IMR-90 (cell line): ENCODE data around the gene PRODH2.

Experiments
- CTCF ChIP-seq: conservative IDR thresholded peaks from 2 replicates; pipeline ENCODE4 v1.5.1; 2012; ENCODE audit warnings: mild to moderate bottlenecking, low read depth, low read length, improper control_type of control experiment
- ELK1 ChIP-seq: fragments of 150-350 bp; IDR thresholded peaks from 2 replicates; pipeline ENCODE4 v1.6.1; 2016; ENCODE audit warnings: low read depth, mild to moderate bottlenecking, low read length, moderate library complexity, borderline replicate concordance
- MAZ ChIP-seq: IDR thresholded peaks from 2 replicates; pipeline ENCODE4 v1.6.1; 2012; ENCODE audit warnings: low read depth, mild to moderate bottlenecking, low read length, improper control_type of control experiment, moderate library complexity, borderline replicate concordance
- MXI1 ChIP-seq: IDR thresholded peaks from 2 replicates; pipeline ENCODE4 v1.6.1; 2012; ENCODE audit warnings: low read depth, mild to moderate bottlenecking, low read length, moderate library complexity, borderline replicate concordance
- NFE2L2 ChIP-seq: fragments of 150-350 bp; IDR thresholded peaks from 2 replicates; pipeline ENCODE4 v1.6.1; 2016; ENCODE audit warnings: low read depth, mild to moderate bottlenecking, low read length
- POLR2A ChIP-seq: IDR thresholded peaks from 2 replicates; pipeline ENCODE4 v1.6.1; 2012; ENCODE audit warnings: mild to moderate bottlenecking, low read depth, low read length
- SMC3 ChIP-seq: fragments of 150-350 bp; IDR thresholded peaks from 2 replicates; pipeline ENCODE4 v1.6.1; 2016; ENCODE audit warnings: low read depth, mild to moderate bottlenecking, antibody characterized with exemption, low read length, moderate library complexity
- USF2 ChIP-seq: fragments of 150-350 bp; IDR thresholded peaks from 2 replicates; pipeline ENCODE4 v1.6.1; 2017; ENCODE audit warnings: mild to moderate bottlenecking, antibody characterized with exemption, low read length, low read depth

DNA sequence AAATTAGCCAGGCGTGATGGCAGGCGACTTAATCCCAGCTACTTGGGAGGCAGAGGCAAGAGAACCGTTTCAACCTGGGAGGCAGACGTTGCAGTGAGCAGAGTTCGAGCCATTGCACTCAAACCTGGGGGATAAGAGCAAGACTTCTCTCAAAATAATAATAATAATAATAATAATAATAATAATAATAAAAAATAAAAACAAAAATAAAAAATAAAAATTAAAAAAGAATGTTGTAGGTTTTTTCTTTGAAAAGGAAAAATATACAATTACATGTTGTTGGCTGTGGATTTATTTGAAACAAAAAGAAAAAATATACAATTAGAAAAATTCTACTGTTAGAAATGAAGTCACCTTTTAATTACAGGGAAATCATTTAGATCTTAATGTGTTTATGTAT lies 11.5 kb upstream of the PRODH2 start:
- TF ChIP-seq POLR2A (no peak), ELK1 (no peak), CTCF (no peak), MXI1 (no peak), USF2 (no peak), NFE2L2 (no peak), SMC3 (no peak), MAZ (no peak)
